Mononuclear cell (primary cell): ENCODE measurements around the gene XKR8. TPM values are rescaled to one million over a fixed set of nuclear protein-coding genes. Genes with fewer than 3 reads are reported as not detected.

Source experiments
- H3K27me3 ChIP-seq: 2 replicates; pipeline ENCODE4 v1.6.0; 2011; ENCODE audit warnings: low read length, control low read depth; ENCODE audit not compliant: insufficient read depth
- H3K4me1 ChIP-seq: 2 replicates; pipeline ENCODE4 v1.5.1; 2011; ENCODE audit warnings: mild to moderate bottlenecking, low read length, control low read depth; ENCODE audit not compliant: insufficient read depth
- H3K4me3 ChIP-seq: 2 replicates; pipeline ENCODE4 v1.5.1; 2011; ENCODE audit warnings: mild to moderate bottlenecking, low read length, moderate library complexity
- H3K9me3 ChIP-seq: 2 replicates; pipeline ENCODE4 v1.5.1; 2011; ENCODE audit warnings: low read depth, mild to moderate bottlenecking, control low read depth, low read length
- total RNA-seq: library from RNA; depleted of rRNA; stranded (reverse); fragments of >200 nt; gene quantifications from one replicate; pipeline ENCODE4 v1.2.3, GENCODE V29; 2012

The XKR8 gene
- total RNA-seq, 1 donor: 14.1 TPM

GRCh38 chr1:27967106-27967883 is 7.5 kb downstream of the XKR8 start:
- Histone ChIP-seq H3K4me3 (no peak overlapping the region), H3K4me1 (peaks cover 6% of the 10 kb centered on the region), H3K27me3 (no peaks in the 10 kb centered on the region), H3K9me3 (no peaks in the 10 kb centered on the region)

- Histone ChIP-seq H3K4me1 (peaks cover 5% of the 10 kb centered on the region), H3K27me3 (no peaks in the 10 kb centered on the region), H3K9me3 (no peaks in the 10 kb centered on the region), H3K4me3 (no peak overlapping the region)
Measured at GRCh38 chr1:27967884-27968466, 8.2 kb downstream of the XKR8 start.

GRCh38 chr1:27968692-27969091 is 8.9 kb downstream of the XKR8 start:
- Histone ChIP-seq H3K27me3 (no peaks in the 10 kb centered on the region), H3K4me1 (peaks cover 5% of the 10 kb centered on the region), H3K4me3 (no peak overlapping the region), H3K9me3 (no peaks in the 10 kb centered on the region)

GRCh38 chr1:27970401-27970800 is 10.6 kb downstream of the XKR8 start:
- no peaks in the 10 kb centered on the region for H3K9me3 ChIP-seq
- H3K4me1 ChIP-seq: peaks cover 5% of the 10 kb centered on the region
- no peak overlapping the region for H3K4me3 ChIP-seq
- no peaks in the 10 kb centered on the region for H3K27me3 ChIP-seq

- Histone ChIP-seq H3K9me3 (no peaks in the 10 kb centered on the region), H3K4me1 (peaks cover 5% of the 10 kb centered on the region), H3K27me3 (no peaks in the 10 kb centered on the region), H3K4me3 (no peak overlapping the region)
Measured at GRCh38 chr1:27971674-27972073, 11.9 kb downstream of the XKR8 start.

- Histone ChIP-seq H3K27me3 (no peaks in the 10 kb centered on the region), H3K4me1 (peaks cover 5% of the 10 kb centered on the region), H3K9me3 (no peaks in the 10 kb centered on the region), H3K4me3 (no peak overlapping the region)
Measured at GRCh38 chr1:27972141-27972540, 12.4 kb downstream of the XKR8 start.

GRCh38 chr1:27973771-27974416 is 14.1 kb downstream of the XKR8 start:
- no peaks in the 10 kb centered on the region for H3K27me3 ChIP-seq
- peaks cover 4% of the 10 kb centered on the region for H3K4me1 ChIP-seq
- no peaks in the 10 kb centered on the region for H3K9me3 ChIP-seq
- H3K4me3 ChIP-seq: no peak overlapping the region

- peaks cover 7% of the 10 kb centered on the region for H3K4me1 ChIP-seq
- H3K9me3 ChIP-seq: no peaks in the 10 kb centered on the region
- no peak overlapping the region for H3K4me3 ChIP-seq
- no peaks in the 10 kb centered on the region for H3K27me3 ChIP-seq
Measured at GRCh38 chr1:27974417-27974781, 14.6 kb downstream of the XKR8 start.

GRCh38 chr1:27979151-27979858 is 19.5 kb downstream of the XKR8 start:
- no peak overlapping the region for H3K4me3 ChIP-seq
- peaks cover 12% of the 10 kb centered on the region for H3K4me1 ChIP-seq
- no peaks in the 10 kb centered on the region for H3K27me3 ChIP-seq
- no peaks in the 10 kb centered on the region for H3K9me3 ChIP-seq

- H3K9me3 ChIP-seq: no peaks in the 10 kb centered on the region
- H3K27me3 ChIP-seq: no peaks in the 10 kb centered on the region
- H3K4me1 ChIP-seq: peaks cover 12% of the 10 kb centered on the region
- H3K4me3 ChIP-seq: no peak overlapping the region
Measured at GRCh38 chr1:27979859-27980201, 20.1 kb downstream of the XKR8 start.

GRCh38 chr1:27980216-27980845 is 20.6 kb downstream of the XKR8 start:
- H3K4me3 ChIP-seq: no peak overlapping the region
- no peaks in the 10 kb centered on the region for H3K27me3 ChIP-seq
- H3K4me1 ChIP-seq: peaks cover 12% of the 10 kb centered on the region
- H3K9me3 ChIP-seq: no peaks in the 10 kb centered on the region

- H3K4me3 ChIP-seq: no peak overlapping the region
- H3K9me3 ChIP-seq: no peaks in the 10 kb centered on the region
- no peaks in the 10 kb centered on the region for H3K27me3 ChIP-seq
- H3K4me1 ChIP-seq: peaks cover 12% of the 10 kb centered on the region
Measured at GRCh38 chr1:27981145-27981544, 21.4 kb downstream of the XKR8 start.

- Histone ChIP-seq H3K9me3 (no peaks in the 10 kb centered on the region), H3K27me3 (no peaks in the 10 kb centered on the region), H3K4me1 (peaks cover 32% of the 10 kb centered on the region), H3K4me3 (no peak overlapping the region)
Measured at GRCh38 chr1:27990920-27991537, 31.3 kb downstream of the XKR8 start.

GRCh38 chr1:27992276-27992675 is 32.5 kb downstream of the XKR8 start:
- no peak overlapping the region for H3K4me3 ChIP-seq
- no peaks in the 10 kb centered on the region for H3K9me3 ChIP-seq
- H3K4me1 ChIP-seq: peaks cover 32% of the 10 kb centered on the region
- no peaks in the 10 kb centered on the region for H3K27me3 ChIP-seq
